A549 (cell line): ENCODE results near the gene PCGF1. TPM values are rescaled to one million over a fixed set of nuclear protein-coding genes. Genes with fewer than 3 reads are reported as not detected.
A peak's percentile ranks its signal among the peaks of the same experiment; 100 is the strongest.

Experiments used
- ATAC-seq, 2 experiments: fragments of 200-7000 bp in 1 of 2; fragments of >200 bp in 1 of 2; cut with Nextera tagmentation in 1 of 2; cut with Tn5 transposase in 1 of 2; 3 replicates each; pipeline versions ENCODE4 v1.8.0 to v1.9.1; 2018 to 2020; ENCODE audit warnings: mild to moderate bottlenecking in 1 of 2, moderate library complexity in 1 of 2
- CTCF ChIA-PET: fragments of 300-600 bp; sonication (Branson Sonifier 250); formaldehyde crosslinking; extraction: SDS; loops from one replicate; lab custom pipeline; 2021; ENCODE audit warnings: antibody characterized with exemption, inconsistent platforms; lab: Yijun Ruan, JAX
- POLR2A ChIA-PET: fragments of 350-600 bp; formaldehyde crosslinking; extraction: SDS; loops from one replicate; lab custom pipeline; 2021; ENCODE audit warnings: antibody characterized with exemption, inconsistent platforms; lab: Yijun Ruan, JAX
- DNase-seq, 2 experiments: peaks; one replicate each; pipeline versions ENCODE4 v3.0.0 to v3.0.0-alpha.2; 2011 to 2016; ENCODE audit warnings: low read depth in 1 of 2, low spot score in 1 of 2
- FAIRE-seq: peaks from 2 replicates; lab custom pipeline; 2011; peaks lifted over from hg19 to GRCh38; lab: Jason Lieb, UNC
- H3K27ac ChIP-seq, 2 experiments: fragments of >200 bp; sonication (Bioruptor Twin); formaldehyde crosslinking; 3 replicates each; pipeline ENCODE4 v1.5.1; 2016 to 2017
- H3K4me1 ChIP-seq: fragments of >200 bp; sonication (Bioruptor Twin); formaldehyde crosslinking; 3 replicates; pipeline ENCODE4 v1.6.1; 2016
- H3K4me2 ChIP-seq: fragments of >200 bp; sonication (Bioruptor Twin); formaldehyde crosslinking; 3 replicates; pipeline ENCODE4 v1.6.1; 2016
- H3K4me3 ChIP-seq: fragments of >200 bp; sonication (Bioruptor Twin); formaldehyde crosslinking; 3 replicates; pipeline ENCODE4 v1.5.1; 2016
- H3K9me3 ChIP-seq: fragments of >200 bp; sonication (Bioruptor Twin); formaldehyde crosslinking; 3 replicates; pipeline ENCODE4 v1.6.1; 2016
- BHLHE40 ChIP-seq: IDR thresholded peaks from 2 replicates; pipeline ENCODE4 v1.6.1; 2012; ENCODE audit warnings: low read depth, low read length, inconsistent platforms
- CHD4 ChIP-seq: fragments of 200-600 bp; sonication (generic); IDR thresholded peaks from 2 replicates; pipeline ENCODE4 v1.6.1; 2016; ENCODE audit warnings: antibody characterized with exemption, mild to moderate bottlenecking, borderline replicate concordance
- CTCF ChIP-seq: fragments of >200 bp; sonication (Bioruptor Twin); formaldehyde crosslinking; IDR thresholded peaks from 3 replicates; pipeline ENCODE4 v1.5.1; 2016
- FOSL2 ChIP-seq, 2 experiments: fragments of 450-650 bp in 1 of 2; fragments of >200 bp in 1 of 2; sonication (Bioruptor Twin) in 1 of 2; formaldehyde crosslinking; IDR thresholded peaks; 2 replicates each; pipeline versions ENCODE4 v1.5.0 to v1.6.1; 2016 to 2020; ENCODE audit warnings: mild to moderate bottlenecking in 1 of 2, moderate library complexity in 1 of 2
- HOXB5 ChIP-seq: fragments of 250-450 bp; sonication (Bioruptor Pico); IDR thresholded peaks from 2 replicates; pipeline ENCODE4 v1.5.0; 2020; ENCODE audit warnings: mild to moderate bottlenecking, moderate library complexity
- JUN ChIP-seq, 2 experiments: fragments of >200 bp; sonication (Bioruptor Twin); formaldehyde crosslinking; IDR thresholded peaks; 2 replicates in 1 of 2; 3 replicates in 1 of 2; pipeline ENCODE4 v1.6.1; 2016 to 2017
- KDM1A ChIP-seq: fragments of 200-600 bp; sonication (generic); IDR thresholded peaks from 2 replicates; pipeline ENCODE4 v1.6.1; 2016; ENCODE audit warnings: low read depth, mild to moderate bottlenecking
- MAFK ChIP-seq: fragments of 450-650 bp; IDR thresholded peaks from 2 replicates; pipeline ENCODE4 v1.6.1; 2014; ENCODE audit not compliant: partially characterized antibody
- POLR2A ChIP-seq: IDR thresholded peaks from 2 replicates; pipeline ENCODE4 v1.6.1; 2012; ENCODE audit warnings: mild to moderate bottlenecking, low read length
- RAD21 ChIP-seq, 2 experiments: fragments of >200 bp in 1 of 2; sonication (Bioruptor Twin) in 1 of 2; formaldehyde crosslinking in 1 of 2; IDR thresholded peaks in 1 of 2; conservative IDR thresholded peaks in 1 of 2; 2 replicates in 1 of 2; 3 replicates in 1 of 2; pipeline ENCODE4 v1.6.1; 2012 to 2018; ENCODE audit warnings: inconsistent platforms in 1 of 2
- SMC3 ChIP-seq: fragments of >200 bp; sonication (Bioruptor Twin); formaldehyde crosslinking; IDR thresholded peaks from 3 replicates; pipeline ENCODE4 v1.6.1; 2018; ENCODE audit warnings: inconsistent platforms
- ZC3H11A ChIP-seq: fragments of 450-650 bp; IDR thresholded peaks from 2 replicates; pipeline ENCODE4 v1.6.1; 2014; ENCODE audit warnings: antibody characterized with exemption, mild to moderate bottlenecking
- WGBS: methylation state at CpG from one replicate; pipeline ENCODE4 v1.1.6; 2017; ENCODE audit errors: missing lambda C conversion rate; 5-methylcytosine and 5-hydroxymethylcytosine counted together
- polyA plus RNA-seq, 4 experiments: library from polyadenylated mRNA; depleted of rRNA in 3 of 4; stranded (reverse); fragments of >200 nt; fragmentation: RNase III in 1 of 4; extraction: RNeasy Plus Mini Kit Qiagen cat#74134 plus additional on column Dnase treatment in 1 of 4; gene quantifications; 2 replicates in 3 of 4; 3 replicates in 1 of 4; pipeline ENCODE4 v1.2.3, GENCODE V29; 2011 to 2017
- TF ChIP-seq, protein P1 (sequence below): IDR thresholded peaks from 2 replicates; pipeline ENCODE4 v1.6.1; 2012
- TF ChIP-seq, protein P2 (sequence below): IDR thresholded peaks from 2 replicates; pipeline ENCODE4 v1.6.1; 2012; ENCODE audit warnings: low read depth, borderline replicate concordance

Gene PCGF1
- polyA plus RNA-seq, 2 of the 4 experiments (the other 2 are of a cell fraction) = 32.2 to 53.6 TPM

DNA sequence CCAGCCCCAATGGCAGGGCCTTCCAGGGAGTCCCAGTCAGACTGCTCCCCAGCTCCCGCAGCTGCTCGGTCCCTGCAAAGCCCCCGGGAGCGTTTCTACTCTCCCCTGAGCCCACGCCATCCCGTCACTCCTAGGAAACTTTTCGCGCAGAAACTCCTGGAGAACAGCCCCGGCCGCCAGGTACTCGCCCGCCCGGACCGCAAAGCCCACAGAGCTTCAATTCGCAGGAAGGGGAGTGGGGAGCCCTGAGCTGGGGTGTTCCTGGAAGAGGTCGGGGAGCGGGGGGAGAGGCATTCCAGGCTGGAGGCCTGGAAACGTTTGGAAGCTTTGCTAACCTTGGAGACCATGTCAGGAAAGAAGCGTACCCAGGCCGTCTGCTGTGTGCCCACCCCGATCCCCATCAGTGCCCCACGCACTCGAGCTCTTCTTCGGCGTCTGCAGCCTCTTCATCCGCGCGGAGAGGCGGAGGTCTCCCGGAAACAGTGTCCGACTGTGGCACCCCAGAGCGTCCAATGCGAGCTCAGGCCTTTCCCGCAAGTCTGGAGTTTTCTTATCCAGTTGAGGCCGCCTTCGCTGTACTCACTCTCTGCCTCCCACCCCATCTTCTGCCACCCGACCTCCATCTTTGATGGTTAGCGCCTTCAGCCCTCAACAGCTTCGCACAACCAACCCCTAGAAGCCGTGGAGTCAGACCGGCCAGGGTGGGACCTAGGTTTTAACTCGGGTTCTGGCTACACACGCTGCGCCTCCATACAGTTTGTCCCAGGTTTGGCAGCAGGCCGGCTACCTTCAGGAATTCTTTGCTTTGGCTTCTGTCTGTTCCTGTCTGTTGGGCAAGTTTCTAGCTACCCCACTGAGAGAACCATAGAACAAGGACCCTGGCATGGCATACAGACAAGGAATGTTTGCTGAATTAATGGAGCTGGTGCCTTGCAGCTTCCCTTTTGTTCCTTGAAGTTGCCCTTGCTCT lies 3.7 kb downstream of the PCGF1 start:
- peak overlapping the region; percentile 72 for H3K4me2 ChIP-seq

GRCh38 chr2:74502720-74503505 lies 4.6 kb downstream of the PCGF1 start:
- POLR2A ChIA-PET = interaction anchor here (1.3 to 1.8 kb wide), 2 partner anchors 14 to 20 kb away, joined by 5 to 11 read pairs; partner anchors contain the start of genes CCDC142 and TTC31
- CTCF ChIA-PET = interaction anchor here (1.7 to 15.5 kb wide), 4 partner anchors 16 to 111 kb away, joined by 3 to 184 read pairs (median 12); partner anchors contain the start of genes AUP1, CCDC142, HTRA2 and TTC31
- DNase-seq (peak; percentile 73 to 79), FAIRE-seq (no peak), ATAC-seq (peak; percentile 30 to 62)
- peak overlapping the region; percentile 72 for H3K4me2 ChIP-seq
- peak overlapping the region; percentile 54 for H3K4me3 ChIP-seq
- TF ChIP-seq RAD21 (conservative IDR thresholded peaks at IDR 0.05 in 1 of 2, IDR thresholded peaks at IDR 0.05 in 1 of 2) (peak in 1 of 2 experiments; percentile 38; a peak in 3 of 5 replicates), ZC3H11A (no peak), CTCF (peak; percentile 43), POLR2A (peak; percentile 29; the same call in 1 of the 2 replicates), JUN (IDR thresholded peaks at IDR 0.05) (peak in 1 of 2 experiments; percentile 38; a peak in 1 of 5 replicates), FOSL2 (IDR thresholded peaks at IDR 0.05) (peak; percentile 38; the same call in 1 of the 2 replicates), FOSL2 (CRISPR knock-in tag; IDR thresholded peaks at IDR 0.05) (peak; percentile 86), CHD4 (no peak), HOXB5 (CRISPR knock-in tag) (0 out of 2 replicates have a peak, but pooled peaks have one; percentile 30), MAFK (no peak), KDM1A (no peak), BHLHE40 (peak; percentile 58; the same call in 1 of the 2 replicates), SMC3 (0 out of 3 replicates have a peak, but pooled peaks have one; percentile 29)
- TF ChIP-seq, protein P1, sequence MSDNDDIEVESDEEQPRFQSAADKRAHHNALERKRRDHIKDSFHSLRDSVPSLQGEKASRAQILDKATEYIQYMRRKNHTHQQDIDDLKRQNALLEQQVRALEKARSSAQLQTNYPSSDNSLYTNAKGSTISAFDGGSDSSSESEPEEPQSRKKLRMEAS = peak; percentile 79
- TF ChIP-seq, protein P2, sequence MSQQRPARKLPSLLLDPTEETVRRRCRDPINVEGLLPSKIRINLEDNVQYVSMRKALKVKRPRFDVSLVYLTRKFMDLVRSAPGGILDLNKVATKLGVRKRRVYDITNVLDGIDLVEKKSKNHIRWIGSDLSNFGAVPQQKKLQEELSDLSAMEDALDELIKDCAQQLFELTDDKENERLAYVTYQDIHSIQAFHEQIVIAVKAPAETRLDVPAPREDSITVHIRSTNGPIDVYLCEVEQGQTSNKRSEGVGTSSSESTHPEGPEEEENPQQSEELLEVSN = peak; percentile 88; the same call in 1 of the 2 replicates
- WGBS = 39% methylated on average over 43 of the region's 67 CpGs
- H3K4me1 ChIP-seq = peaks cover 29% of the 10 kb centered on the region
- peak overlapping the region; percentile 83 to 96 for H3K27ac ChIP-seq
- no peaks in the 10 kb centered on the region for H3K9me3 ChIP-seq

More for the DNA sequence above, 3.7 kb downstream of the PCGF1 start:
- ChIA-PET CTCF (interaction anchor here (1.0 to 15.5 kb wide), 8 partner anchors 16 to 112 kb away, joined by 3 to 184 read pairs (median 4); partner anchors contain the start of genes AUP1, C2orf81, CCDC142 and HTRA2), POLR2A (interaction anchor here (0.7 to 1.8 kb wide), 5 partner anchors 11 to 46 kb away, joined by 3 to 11 read pairs (median 5); partner anchors contain the start of genes CCDC142, HTRA2, TTC31 and WBP1)
- FAIRE-seq = no peak
- ATAC-seq = no peak
- WGBS = 91% methylated on average over 45 of the region's 45 CpGs
- no peak for TF ChIP-seq SMC3
- 0 out of 2 replicates have a peak, but pooled peaks have one; percentile 0 for TF ChIP-seq HOXB5 (CRISPR knock-in tag)
- 0 out of 2 replicates have a peak, but pooled peaks have one; percentile 13 for TF ChIP-seq POLR2A
- Histone ChIP-seq H3K9me3 (no peaks in the 10 kb centered on the region), H3K27ac (peak overlapping the region; percentile 83 to 96), H3K4me1 (peaks cover 33% of the 10 kb centered on the region), H3K4me3 (peak overlapping the region; percentile 54)
- DNase-seq = no peak
